ENCODE measurements around the gene RAB6B. TPM values are rescaled to one million over a fixed set of nuclear protein-coding genes. Genes with fewer than 3 reads are reported as not detected.

RAB6B gene
- total RNA-seq, 1 donor from 2014 or later: 25.7 TPM

GRCh38 chr3:133921592-133921991 lies 25.9 kb upstream of the RAB6B start:
- peaks cover 6% of the 10 kb centered on the region for H3K9me3 Mint-ChIP-seq (ENCODE audit: low read depth)
- no peak for TF ChIP-seq CTCF (IDR thresholded peaks at IDR 0.05)
- no peaks in the 10 kb centered on the region for H3K27me3 Mint-ChIP-seq (ENCODE audit: low read depth)
- H3K4me3 Mint-ChIP-seq (ENCODE audit: unreplicated experiment): no peak overlapping the region
- H3K4me1 Mint-ChIP-seq (ENCODE audit: low read depth): peaks cover 5% of the 10 kb centered on the region
- no peak overlapping the region for H3K27ac Mint-ChIP-seq (ENCODE audit: unreplicated experiment)
- H3K36me3 Mint-ChIP-seq (ENCODE audit: low read depth): no peaks in the 10 kb centered on the region
- DNase-seq (ENCODE audit: low spot score): no peak

- Mint-ChIP-seq H3K9me3 (ENCODE audit: low read depth) (peaks cover 6% of the 10 kb centered on the region), H3K4me1 (ENCODE audit: low read depth) (peaks cover 4% of the 10 kb centered on the region), H3K27ac (ENCODE audit: unreplicated experiment) (no peak overlapping the region), H3K36me3 (ENCODE audit: low read depth) (no peaks in the 10 kb centered on the region), H3K4me3 (ENCODE audit: unreplicated experiment) (no peak overlapping the region), H3K27me3 (ENCODE audit: low read depth) (no peaks in the 10 kb centered on the region)
- TF ChIP-seq CTCF (IDR thresholded peaks at IDR 0.05): no peak
- DNase-seq (ENCODE audit: low spot score): no peak
Observed at GRCh38 chr3:133917144-133917543, 21.5 kb upstream of the RAB6B start.

GRCh38 chr3:133915685-133916658 lies 20.3 kb upstream of the RAB6B start:
- Mint-ChIP-seq H3K36me3 (ENCODE audit: low read depth) (no peaks in the 10 kb centered on the region), H3K9me3 (ENCODE audit: low read depth) (peaks cover 6% of the 10 kb centered on the region), H3K27me3 (ENCODE audit: low read depth) (no peaks in the 10 kb centered on the region), H3K27ac (ENCODE audit: unreplicated experiment) (no peak overlapping the region), H3K4me1 (ENCODE audit: low read depth) (peaks cover 4% of the 10 kb centered on the region), H3K4me3 (ENCODE audit: unreplicated experiment) (no peak overlapping the region)
- DNase-seq (ENCODE audit: low spot score): no peak
- TF ChIP-seq CTCF (IDR thresholded peaks at IDR 0.05): no peak

GRCh38 chr3:133914839-133915600 lies 19.3 kb upstream of the RAB6B start:
- no peak for DNase-seq (ENCODE audit: low spot score)
- TF ChIP-seq CTCF (IDR thresholded peaks at IDR 0.05): no peak
- H3K9me3 Mint-ChIP-seq (ENCODE audit: low read depth): peaks cover 6% of the 10 kb centered on the region
- no peak overlapping the region for H3K27ac Mint-ChIP-seq (ENCODE audit: unreplicated experiment)
- peaks cover 4% of the 10 kb centered on the region for H3K4me1 Mint-ChIP-seq (ENCODE audit: low read depth)
- H3K4me3 Mint-ChIP-seq (ENCODE audit: unreplicated experiment): no peak overlapping the region
- no peaks in the 10 kb centered on the region for H3K27me3 Mint-ChIP-seq (ENCODE audit: low read depth)
- no peaks in the 10 kb centered on the region for H3K36me3 Mint-ChIP-seq (ENCODE audit: low read depth)

- Mint-ChIP-seq H3K27me3 (ENCODE audit: low read depth) (peaks cover 4% of the 10 kb centered on the region), H3K4me3 (ENCODE audit: unreplicated experiment) (no peak overlapping the region), H3K4me1 (ENCODE audit: low read depth) (no peaks in the 10 kb centered on the region), H3K36me3 (ENCODE audit: low read depth) (no peaks in the 10 kb centered on the region), H3K27ac (ENCODE audit: unreplicated experiment) (no peak overlapping the region), H3K9me3 (ENCODE audit: low read depth) (no peaks in the 10 kb centered on the region)
- peak; percentile 62 for TF ChIP-seq CTCF (IDR thresholded peaks at IDR 0.05)
- DNase-seq (ENCODE audit: low spot score): no peak
Observed at GRCh38 chr3:133910422-133910821, 14.7 kb upstream of the RAB6B start.
